PC-3 (cell line): ENCODE measurements around the gene THOC5. TPM values are rescaled to one million over a fixed set of nuclear protein-coding genes. Genes with fewer than 3 reads are reported as not detected.

Experiments used
- ATAC-seq: fragments of 200-7000 bp; cut with Tn5 transposase; 2 replicates; pipeline ENCODE4 v1.9.1; 2020; ENCODE audit warnings: mild to moderate bottlenecking, moderate library complexity
- BruUV-seq: library from RNA; stranded (reverse); fragments of 400-500 nt; replicated peaks from 2 replicates; lab custom pipeline; 2021; lab: Mats Ljungman, UMichigan
- CTCF ChIA-PET: fragments of 300-600 bp; sonication (Branson Sonifier 250); formaldehyde crosslinking; loops from one replicate; lab custom pipeline; 2022; ENCODE audit warnings: antibody characterized with exemption; lab: Charles Lee
- POLR2A ChIA-PET: fragments of 300-600 bp; sonication (Branson Sonifier 250); formaldehyde crosslinking; loops from one replicate; lab custom pipeline; 2022; ENCODE audit warnings: antibody characterized with exemption; ENCODE audit not compliant: unreplicated experiment; lab: Charles Lee
- DNase-seq: peaks from one replicate; pipeline ENCODE4 v3.0.0-alpha.2; 2015
- H2AFZ ChIP-seq: fragments of 300-600 bp; sonication (generic); 2 replicates; pipeline ENCODE4 v1.6.0; 2016; ENCODE audit warnings: antibody characterized with exemption, low read length
- H3F3A ChIP-seq: fragments of 300-600 bp; sonication (generic); one replicate; pipeline ENCODE4 v1.6.0; 2017; ENCODE audit warnings: antibody characterized with exemption, low read length, control low read depth, mild to moderate bottlenecking; ENCODE audit not compliant: unreplicated experiment
- H3K27ac ChIP-seq: fragments of 300-600 bp; sonication (generic); 2 replicates; pipeline ENCODE4 v1.5.1; 2016; ENCODE audit warnings: mild to moderate bottlenecking, low read length
- H3K27me3 ChIP-seq: fragments of 300-600 bp; sonication (generic); 2 replicates; pipeline ENCODE4 v1.6.1; 2016; ENCODE audit warnings: low read length, mixed read lengths
- H3K36me3 ChIP-seq: fragments of 300-600 bp; sonication (generic); 2 replicates; pipeline ENCODE4 v1.6.1; 2016; ENCODE audit warnings: low read depth, mixed run types, low read length, mixed read lengths
- H3K4me1 ChIP-seq: fragments of 300-600 bp; sonication (generic); 2 replicates; pipeline ENCODE4 v1.5.1; 2016; ENCODE audit warnings: low read length; ENCODE audit not compliant: insufficient read depth
- H3K4me2 ChIP-seq: fragments of 300-600 bp; sonication (generic); 2 replicates; pipeline ENCODE4 v1.6.0; 2016; ENCODE audit warnings: low read length
- H3K4me3 ChIP-seq: fragments of 300-600 bp; sonication (generic); 2 replicates; pipeline ENCODE4 v1.5.1; 2016; ENCODE audit warnings: mild to moderate bottlenecking, low read length, mixed read lengths
- H3K79me2 ChIP-seq: fragments of 300-600 bp; sonication (generic); 2 replicates; pipeline ENCODE4 v1.6.1; 2017; ENCODE audit warnings: low read length, mixed read lengths
- H3K9ac ChIP-seq: fragments of 300-600 bp; sonication (generic); 2 replicates; pipeline ENCODE4 v1.6.0; 2016; ENCODE audit warnings: mild to moderate bottlenecking, low read length
- H3K9me2 ChIP-seq: fragments of 300-600 bp; sonication (generic); replicated peaks from 2 replicates; pipeline ENCODE4 v1.6.1; 2016; ENCODE audit warnings: mixed run types, low read length, mixed read lengths
- H3K9me3 ChIP-seq: fragments of 300-600 bp; sonication (generic); 2 replicates; pipeline ENCODE4 v1.6.1; 2016; ENCODE audit warnings: low read length, mixed read lengths
- H4K20me1 ChIP-seq: fragments of 300-600 bp; sonication (generic); 2 replicates; pipeline ENCODE4 v1.6.1; 2016; ENCODE audit warnings: low read length, mixed read lengths
- EZH2 ChIP-seq: fragments of 300-600 bp; sonication (generic); IDR thresholded peaks from one replicate; pipeline ENCODE4 v1.6.1; 2017; ENCODE audit warnings: antibody characterized with exemption, mild to moderate bottlenecking, low read length; ENCODE audit not compliant: unreplicated experiment
- EZH2phosphoT487 ChIP-seq: fragments of 300-600 bp; sonication (generic); IDR thresholded peaks from 2 replicates; pipeline ENCODE4 v1.6.1; 2018; ENCODE audit warnings: mild to moderate bottlenecking, antibody characterized with exemption, low read length, borderline replicate concordance
- intact Hi-C: fragments of 100-400 bp; cut with micrococcal nuclease; formaldehyde crosslinking; loops from 2 replicates; pipeline ENCODE4 v1.9.0; 2023
- total RNA-seq: library from RNA; depleted of rRNA; stranded (reverse); fragments of >200 nt; gene quantifications from 2 replicates; pipeline ENCODE4 v1.2.3, GENCODE V29; 2014
- TF ChIP-seq, protein P1 (sequence below): fragments of 300-600 bp; sonication (generic); conservative IDR thresholded peaks from 2 replicates; pipeline ENCODE4 v1.5.1; 2017; ENCODE audit warnings: antibody characterized with exemption, low read depth, mild to moderate bottlenecking, low read length

The THOC5 gene
- total RNA-seq, 1 experiment from 2014 or later: 33.9 TPM

DNA sequence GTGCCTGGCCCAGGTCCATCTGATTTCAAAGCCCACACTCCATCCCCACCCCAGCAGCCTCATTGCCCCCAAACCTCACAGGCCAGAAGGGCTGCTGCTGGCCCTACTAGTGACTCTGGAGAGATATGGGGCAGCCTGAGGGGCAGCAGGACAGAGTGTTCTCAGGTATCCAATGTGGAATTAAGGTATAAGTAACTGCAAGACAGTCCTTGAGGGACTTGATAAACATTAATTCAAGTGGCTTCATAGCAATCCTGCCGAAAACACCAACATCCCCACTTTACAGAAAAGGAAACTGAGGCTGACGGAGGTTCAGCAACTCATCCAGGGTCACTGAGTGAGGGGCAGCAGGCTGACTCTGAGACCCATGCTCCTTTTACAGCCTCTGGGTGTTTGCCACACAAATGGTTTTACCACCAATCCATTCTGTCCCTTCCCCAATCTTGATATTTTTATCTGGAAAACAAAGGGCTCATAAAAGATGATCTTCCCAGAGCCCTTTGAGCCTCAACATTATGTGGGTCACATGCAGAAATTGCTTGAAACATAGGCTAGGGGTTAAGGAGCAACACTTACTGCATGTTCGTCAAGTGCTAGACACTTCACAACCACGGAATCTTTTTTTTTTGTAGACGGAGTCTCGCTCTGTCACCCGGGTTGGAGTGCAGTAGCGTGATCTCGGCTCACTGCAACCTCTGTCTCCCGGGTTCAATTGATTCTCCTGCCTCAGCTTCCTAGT lies 25.1 kb upstream of the THOC5 start:
- ATAC-seq: no peak
- Histone ChIP-seq H3K9ac (no peak overlapping the region), H3K4me3 (no peak overlapping the region), H3K27me3 (no peaks in the 10 kb centered on the region), H2AFZ (no peak overlapping the region), H3F3A (no peaks in the 10 kb centered on the region), H3K4me2 (no peak overlapping the region), H3K4me1 (peaks cover 19% of the 10 kb centered on the region), H3K9me2 (no peaks in the 10 kb centered on the region), H3K79me2 (peaks cover 17% of the 10 kb centered on the region), H3K9me3 (no peaks in the 10 kb centered on the region), H4K20me1 (no peaks in the 10 kb centered on the region), H3K27ac (no peak overlapping the region), H3K36me3 (no peaks in the 10 kb centered on the region)
- no peak for DNase-seq
- CTCF ChIA-PET: no interaction called here
- TF ChIP-seq, protein P1, sequence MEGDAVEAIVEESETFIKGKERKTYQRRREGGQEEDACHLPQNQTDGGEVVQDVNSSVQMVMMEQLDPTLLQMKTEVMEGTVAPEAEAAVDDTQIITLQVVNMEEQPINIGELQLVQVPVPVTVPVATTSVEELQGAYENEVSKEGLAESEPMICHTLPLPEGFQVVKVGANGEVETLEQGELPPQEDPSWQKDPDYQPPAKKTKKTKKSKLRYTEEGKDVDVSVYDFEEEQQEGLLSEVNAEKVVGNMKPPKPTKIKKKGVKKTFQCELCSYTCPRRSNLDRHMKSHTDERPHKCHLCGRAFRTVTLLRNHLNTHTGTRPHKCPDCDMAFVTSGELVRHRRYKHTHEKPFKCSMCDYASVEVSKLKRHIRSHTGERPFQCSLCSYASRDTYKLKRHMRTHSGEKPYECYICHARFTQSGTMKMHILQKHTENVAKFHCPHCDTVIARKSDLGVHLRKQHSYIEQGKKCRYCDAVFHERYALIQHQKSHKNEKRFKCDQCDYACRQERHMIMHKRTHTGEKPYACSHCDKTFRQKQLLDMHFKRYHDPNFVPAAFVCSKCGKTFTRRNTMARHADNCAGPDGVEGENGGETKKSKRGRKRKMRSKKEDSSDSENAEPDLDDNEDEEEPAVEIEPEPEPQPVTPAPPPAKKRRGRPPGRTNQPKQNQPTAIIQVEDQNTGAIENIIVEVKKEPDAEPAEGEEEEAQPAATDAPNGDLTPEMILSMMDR: no peak
- TF ChIP-seq EZH2 (no peak), EZH2phosphoT487 (no peak)
- POLR2A ChIA-PET: no interaction called here
- BruUV-seq: no TSS peak
- intact Hi-C loops: no loop called here

DNA sequence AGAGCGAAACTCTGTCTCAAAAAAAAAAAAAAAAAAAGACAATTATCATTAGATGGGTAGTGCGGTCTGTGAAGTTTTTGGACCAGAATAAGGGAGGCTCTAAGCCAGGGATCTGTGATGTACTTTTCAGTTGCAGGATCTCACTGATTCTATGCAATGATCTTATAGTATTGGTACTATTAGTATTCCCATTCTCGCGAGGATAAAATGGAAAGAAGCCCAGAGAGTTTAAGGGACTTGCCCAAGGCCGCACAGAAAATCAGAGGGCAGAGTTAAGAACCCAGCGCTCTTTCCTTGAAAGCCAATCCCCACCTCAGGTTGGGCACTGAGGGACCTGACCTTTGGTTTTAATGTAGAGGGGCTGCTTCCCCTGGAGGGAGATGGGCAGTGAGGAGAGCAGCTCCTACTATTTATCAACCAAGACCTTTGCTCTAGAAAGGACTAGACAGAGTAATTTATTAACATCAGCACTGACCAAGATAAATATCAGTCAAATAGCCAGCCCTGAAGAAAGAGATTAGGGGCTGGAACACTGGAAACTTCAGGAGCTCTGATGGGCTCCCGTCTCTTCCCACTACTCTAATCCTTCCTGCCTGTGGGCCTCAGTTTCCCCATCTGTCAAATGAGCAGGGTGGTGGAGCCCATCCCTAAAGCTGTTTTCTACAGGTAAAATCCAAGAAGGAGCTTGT lies 21.3 kb upstream of the THOC5 start:
- no peaks in the 10 kb centered on the region for H4K20me1 ChIP-seq
- no peaks in the 10 kb centered on the region for H3K9me3 ChIP-seq
- no TSS peak for BruUV-seq
- H3K4me1 ChIP-seq: peaks cover 3% of the 10 kb centered on the region
- no peaks in the 10 kb centered on the region for H3F3A ChIP-seq
- ChIA-PET CTCF (no interaction called here), POLR2A (no interaction called here)
- H3K9me2 ChIP-seq: no peaks in the 10 kb centered on the region
- H2AFZ ChIP-seq: no peak overlapping the region
- no peaks in the 10 kb centered on the region for H3K27me3 ChIP-seq
- H3K4me3 ChIP-seq: no peak overlapping the region
- TF ChIP-seq EZH2: no peak
- no peak for TF ChIP-seq EZH2phosphoT487
- TF ChIP-seq, protein P1: no peak
- peaks cover 5% of the 10 kb centered on the region for H3K79me2 ChIP-seq
- ATAC-seq: no peak
- no peak overlapping the region for H3K4me2 ChIP-seq
- DNase-seq: no peak
- no peak overlapping the region for H3K27ac ChIP-seq
- intact Hi-C loops: no loop called here
- no peaks in the 10 kb centered on the region for H3K36me3 ChIP-seq
- no peak overlapping the region for H3K9ac ChIP-seq

DNA sequence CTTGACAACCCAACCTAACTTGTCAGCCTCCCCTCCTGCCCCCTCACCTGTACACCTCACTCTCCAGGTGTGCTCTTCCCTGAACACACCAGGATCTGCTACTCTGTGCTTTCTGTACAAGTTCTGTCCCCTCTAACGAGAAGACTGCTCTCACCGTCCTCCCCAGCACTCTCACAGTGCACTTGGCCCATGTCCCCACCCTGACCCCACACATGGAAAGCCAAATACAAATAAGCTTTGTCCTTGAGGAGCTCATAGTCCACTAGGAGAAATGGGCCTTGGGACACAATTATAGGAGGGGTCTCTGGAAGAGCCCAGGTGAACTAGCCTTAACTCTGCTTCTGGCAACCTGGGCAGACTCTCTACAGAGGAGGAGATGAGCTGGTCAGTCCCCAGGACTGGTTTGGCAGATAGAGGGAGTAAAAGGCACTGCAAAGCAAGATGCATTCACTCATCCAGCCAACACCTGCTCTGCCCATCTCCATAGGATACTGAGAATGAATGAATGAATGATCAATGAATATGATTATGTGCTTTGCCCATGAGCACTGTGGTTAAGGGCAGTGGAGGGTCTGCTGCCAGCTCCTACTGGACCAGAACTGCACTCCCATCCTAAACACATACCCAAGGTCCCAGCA lies 17.5 kb upstream of the THOC5 start:
- Histone ChIP-seq H3K27me3 (no peaks in the 10 kb centered on the region), H3K4me3 (no peak overlapping the region), H3F3A (no peaks in the 10 kb centered on the region), H4K20me1 (no peaks in the 10 kb centered on the region), H3K9ac (no peak overlapping the region), H3K9me3 (no peaks in the 10 kb centered on the region), H2AFZ (no peak overlapping the region), H3K9me2 (no peaks in the 10 kb centered on the region), H3K79me2 (no peaks in the 10 kb centered on the region), H3K27ac (no peak overlapping the region), H3K4me2 (no peak overlapping the region), H3K36me3 (no peaks in the 10 kb centered on the region), H3K4me1 (no peaks in the 10 kb centered on the region)
- POLR2A ChIA-PET: no interaction called here
- intact Hi-C loops: no loop called here
- TF ChIP-seq EZH2: no peak
- TF ChIP-seq, protein P1: no peak
- no peak for TF ChIP-seq EZH2phosphoT487
- BruUV-seq: no TSS peak
- CTCF ChIA-PET: no interaction called here
- no peak for ATAC-seq
- no peak for DNase-seq
